SU-DHL-6 (cell line): ENCODE data around the gene HOXC10.

Source experiments
- CTCF ChIP-seq: fragments of 200-600 bp; sonication (generic); IDR thresholded peaks from one replicate; pipeline ENCODE4 v1.5.1; 2017; ENCODE audit warnings: antibody characterized with exemption, mild to moderate bottlenecking, low read length, moderate library complexity; ENCODE audit not compliant: insufficient read depth, poor library complexity, severe bottlenecking
- EZH2phosphoT487 ChIP-seq: fragments of 200-600 bp; sonication (generic), shearing (Covaris generic); conservative IDR thresholded peaks from 2 replicates; pipeline ENCODE4 v1.6.1; 2018; ENCODE audit warnings: mild to moderate bottlenecking, antibody characterized with exemption, low read length, moderate library complexity, mixed read lengths

DNA sequence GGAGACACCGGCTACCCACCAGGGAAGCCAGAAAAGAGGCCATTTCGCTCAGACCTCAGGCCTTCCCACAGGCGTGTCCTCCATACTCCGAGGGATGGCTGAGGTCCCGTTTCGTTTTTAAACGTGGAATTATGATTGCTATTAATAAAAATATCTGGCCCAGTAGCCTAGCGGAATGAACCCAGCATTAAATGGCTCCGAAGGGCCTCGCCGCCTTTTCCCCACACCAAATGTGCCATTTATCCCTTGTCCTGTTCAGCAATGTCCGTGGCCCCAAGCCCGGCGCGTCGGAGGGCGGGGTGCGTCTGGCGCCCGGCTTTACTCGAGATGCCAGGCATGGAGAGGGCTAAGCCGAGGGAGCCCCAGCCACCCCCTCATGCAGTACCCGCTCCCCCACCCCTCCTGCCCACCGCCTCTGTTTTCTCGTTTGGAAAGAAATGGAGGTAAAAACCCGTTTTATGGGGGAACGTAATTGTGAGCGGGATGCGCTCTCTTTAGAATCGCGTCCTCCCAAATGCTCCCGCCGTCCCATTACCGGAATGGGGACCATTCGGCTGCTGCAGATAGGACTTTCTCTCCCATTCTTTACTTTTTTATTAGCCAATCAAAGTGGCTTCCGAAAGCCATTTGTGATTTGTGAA is 29.6 kb downstream of the HOXC10 start:
- no peak for TF ChIP-seq CTCF
- no peak for TF ChIP-seq EZH2phosphoT487
